GM23338 (cell line): ENCODE data around the gene ANTXR2. TPM values are rescaled to one million over a fixed set of nuclear protein-coding genes. Genes with fewer than 3 reads are reported as not detected.

Source experiments
- ATAC-seq: fragments of 200-7000 bp; cut with Tn5 transposase; 3 replicates; pipeline ENCODE4 v1.9.1; 2020
- DNase-seq: peaks from one replicate; pipeline ENCODE4 v3.0.0-alpha.2; 2015; ENCODE audit warnings: low spot score
- H2AFZ ChIP-seq: fragments of 200-600 bp; sonication (generic); 2 replicates; pipeline ENCODE4 v1.8.0; 2016; ENCODE audit warnings: antibody characterized with exemption, mild to moderate bottlenecking, moderate library complexity
- H3F3A ChIP-seq: fragments of 200-600 bp; sonication (generic); replicated peaks from 2 replicates; pipeline ENCODE4 v1.8.0; 2017; ENCODE audit warnings: antibody characterized with exemption, mixed run types, low read depth
- H3K27ac ChIP-seq: fragments of 200-600 bp; sonication (generic); 2 replicates; pipeline ENCODE4 v1.6.1; 2016; ENCODE audit warnings: low read depth
- H3K27me3 ChIP-seq: fragments of 200-600 bp; sonication (generic); 2 replicates; pipeline ENCODE4 v1.8.0; 2016; ENCODE audit warnings: mild to moderate bottlenecking, mixed run types, moderate library complexity; ENCODE audit not compliant: insufficient read depth
- H3K36me3 ChIP-seq: fragments of 200-600 bp; sonication (generic); 2 replicates; pipeline ENCODE4 v1.8.0; 2016; ENCODE audit warnings: mild to moderate bottlenecking; ENCODE audit not compliant: insufficient read depth
- H3K4me1 ChIP-seq: fragments of 200-600 bp; sonication (generic); 2 replicates; pipeline ENCODE4 v1.8.0; 2016; ENCODE audit warnings: mild to moderate bottlenecking, moderate library complexity; ENCODE audit not compliant: insufficient read depth
- H3K4me2 ChIP-seq: fragments of 200-600 bp; sonication (generic); 2 replicates; pipeline ENCODE4 v1.7.1; 2017; ENCODE audit warnings: mixed run types
- H3K4me3 ChIP-seq: fragments of 200-600 bp; sonication (generic); 2 replicates; pipeline ENCODE4 v1.6.1; 2016; ENCODE audit warnings: mixed run types
- H3K79me2 ChIP-seq: fragments of 200-600 bp; sonication (generic); replicated peaks from 2 replicates; pipeline ENCODE4 v1.8.0; 2017; ENCODE audit warnings: mild to moderate bottlenecking; ENCODE audit not compliant: insufficient read depth
- H3K9me2 ChIP-seq: fragments of 200-600 bp; sonication (generic); 2 replicates; pipeline ENCODE4 v1.8.0; 2017; ENCODE audit not compliant: insufficient read depth
- H4K20me1 ChIP-seq: fragments of 200-600 bp; sonication (generic); replicated peaks from 2 replicates; pipeline ENCODE4 v1.8.0; 2017; ENCODE audit warnings: mild to moderate bottlenecking; ENCODE audit not compliant: insufficient read depth
- H3K27ac Mint-ChIP-seq: 2 replicates; pipeline ENCODE4 v1.8.0; 2020; ENCODE audit warnings: inconsistent platforms, mild to moderate bottlenecking, moderate library complexity, mixed read lengths
- H3K27me3 Mint-ChIP-seq: 3 replicates; pipeline ENCODE4 v1.8.0; 2022; ENCODE audit warnings: low read depth, mild to moderate bottlenecking, moderate library complexity, mixed read lengths, inconsistent platforms; ENCODE audit not compliant: insufficient read depth, poor library complexity
- H3K36me3 Mint-ChIP-seq: 3 replicates; pipeline ENCODE4 v1.8.0; 2021; ENCODE audit warnings: low read depth, mild to moderate bottlenecking, inconsistent platforms, moderate library complexity, mixed read lengths
- H3K4me1 Mint-ChIP-seq: 3 replicates; pipeline ENCODE4 v1.8.0; 2020; ENCODE audit warnings: mild to moderate bottlenecking, inconsistent platforms, mixed read lengths
- H3K4me3 Mint-ChIP-seq: 3 replicates; pipeline ENCODE4 v1.8.0; 2021; ENCODE audit warnings: moderate library complexity, mild to moderate bottlenecking, inconsistent platforms, mixed read lengths
- H3K9me3 Mint-ChIP-seq: 3 replicates; pipeline ENCODE4 v1.8.0; 2020; ENCODE audit warnings: moderate library complexity, mild to moderate bottlenecking, inconsistent platforms, mixed read lengths
- CREB1 ChIP-seq: fragments of 250-450 bp; sonication (Bioruptor Pico); IDR thresholded peaks from 2 replicates; pipeline ENCODE4 v1.5.0; 2020; ENCODE audit warnings: low read depth, mild to moderate bottlenecking, moderate library complexity
- CTCF ChIP-seq, 2 experiments: fragments of 200-600 bp in 1 of 2; sonication (generic) in 1 of 2; conservative IDR thresholded peaks; 2 replicates each; pipeline versions ENCODE4 v1.5.1 to v1.6.1; 2016 to 2017; ENCODE audit warnings: antibody characterized with exemption in 2 of 2, low read depth in 2 of 2, mild to moderate bottlenecking in 2 of 2, moderate library complexity in 1 of 2
- EZH2 ChIP-seq: fragments of 200-600 bp; sonication (generic); IDR thresholded peaks from one replicate; pipeline ENCODE4 v1.8.0; 2017; ENCODE audit warnings: antibody characterized with exemption, mild to moderate bottlenecking, low read depth; ENCODE audit not compliant: unreplicated experiment
- EZH2phosphoT487 ChIP-seq: fragments of 200-600 bp; sonication (generic); IDR thresholded peaks from one replicate; pipeline ENCODE4 v1.8.1; 2018; ENCODE audit warnings: antibody characterized with exemption; ENCODE audit not compliant: unreplicated experiment
- JUNB ChIP-seq: IDR thresholded peaks from one replicate; pipeline ENCODE4 v1.6.1; 2016; ENCODE audit warnings: antibody characterized with exemption; ENCODE audit not compliant: unreplicated experiment
- NANOG ChIP-seq: IDR thresholded peaks from 2 replicates; pipeline ENCODE4 v1.6.1; 2016; ENCODE audit warnings: antibody characterized with exemption, borderline replicate concordance
- REST ChIP-seq: IDR thresholded peaks from one replicate; pipeline ENCODE4 v1.6.1; 2018; ENCODE audit warnings: antibody characterized with exemption; ENCODE audit not compliant: unreplicated experiment
- STAT1 ChIP-seq: IDR thresholded peaks from one replicate; pipeline ENCODE4 v1.6.1; 2016; ENCODE audit warnings: antibody characterized with exemption; ENCODE audit not compliant: unreplicated experiment
- ZNF114 ChIP-seq: fragments of 250-450 bp; sonication (Bioruptor Pico); IDR thresholded peaks from 2 replicates; pipeline ENCODE4 v1.5.0; 2020; ENCODE audit warnings: mild to moderate bottlenecking, moderate library complexity
- ZNF331 ChIP-seq: fragments of 250-450 bp; sonication (Bioruptor Pico); IDR thresholded peaks from 2 replicates; pipeline ENCODE4 v1.5.0; 2020; ENCODE audit warnings: low read depth, mild to moderate bottlenecking, moderate library complexity
- polyA plus RNA-seq: library from polyadenylated mRNA; unstranded; fragments of >200 nt; fragmentation: Nextera tagmentation; extraction: Ambion mirVana; gene quantifications from 2 replicates; pipeline ENCODE4 v1.2.1, GENCODE V29; 2016
- total RNA-seq: library from RNA; depleted of rRNA; stranded (reverse); fragments of >200 nt; shearing (Covaris generic); gene quantifications from 2 replicates; pipeline ENCODE4 v1.2.3, GENCODE V29; 2014
- TF ChIP-seq, protein P1 (sequence below): IDR thresholded peaks from 2 replicates; pipeline ENCODE4 v1.6.1; 2016; ENCODE audit warnings: antibody characterized with exemption

ANTXR2 gene
- total and polyA plus RNA-seq, 2 experiments from 2014 or later: 2.0 to 5.3 TPM

DNA sequence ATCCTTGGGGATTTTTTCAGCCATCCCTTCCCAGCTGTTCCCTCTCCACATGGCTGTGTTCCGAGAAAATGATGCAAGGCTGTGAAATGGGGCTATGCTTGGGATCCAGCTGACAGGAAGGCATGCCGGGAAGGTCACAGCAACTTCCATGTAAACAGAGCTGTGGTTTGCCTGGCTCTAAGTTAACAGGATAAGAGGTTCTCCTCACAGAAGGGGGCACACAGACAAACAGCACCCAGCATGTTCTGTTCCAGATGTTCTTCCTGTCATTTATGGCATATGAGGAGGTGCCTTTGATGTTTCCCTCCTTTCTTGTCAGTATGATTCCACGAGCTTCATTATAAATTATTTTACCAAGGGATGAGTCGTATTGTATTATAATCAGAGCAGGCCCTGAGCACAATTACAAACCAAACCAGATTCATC is 220.7 kb downstream of the ANTXR2 start:
- Mint-ChIP-seq H3K9me3 (no peaks in the 10 kb centered on the region), H3K4me3 (no peak overlapping the region), H3K27me3 (no peaks in the 10 kb centered on the region), H3K4me1 (peaks cover 15% of the 10 kb centered on the region), H3K36me3 (no peaks in the 10 kb centered on the region), H3K27ac (peak overlapping the region; percentile 95)
- no peaks in the 10 kb centered on the region for H3K36me3 ChIP-seq
- H3K27ac ChIP-seq: no peak overlapping the region
- no peaks in the 10 kb centered on the region for H3K79me2 ChIP-seq
- 0 out of 3 replicates have a peak, but pooled peaks have one; percentile 25 for ATAC-seq
- H3K27me3 ChIP-seq: no peaks in the 10 kb centered on the region
- peaks cover 7% of the 10 kb centered on the region; the same call in 1 of the 2 replicates for H3K4me1 ChIP-seq
- no peak overlapping the region for H3K4me3 ChIP-seq
- peak overlapping the region; percentile 61; the same call in 1 of the 2 replicates for H2AFZ ChIP-seq
- no peaks in the 10 kb centered on the region for H4K20me1 ChIP-seq
- TF ChIP-seq STAT1 (no peak), REST (no peak), EZH2 (no peak), JUNB (no peak), EZH2phosphoT487 (no peak), ZNF331 (CRISPR knock-in tag) (no peak), NANOG (no peak)
- H3K4me2 ChIP-seq: no peak overlapping the region
- DNase-seq: peak; percentile 21
- no peaks in the 10 kb centered on the region for H3F3A ChIP-seq
- H3K9me2 ChIP-seq: no peaks in the 10 kb centered on the region

GRCh38 chr4:79851625-79852304 is 221.3 kb downstream of the ANTXR2 start:
- Mint-ChIP-seq H3K27ac (peak overlapping the region; percentile 95), H3K4me1 (peaks cover 15% of the 10 kb centered on the region), H3K4me3 (no peak overlapping the region), H3K9me3 (no peaks in the 10 kb centered on the region), H3K36me3 (no peaks in the 10 kb centered on the region), H3K27me3 (no peaks in the 10 kb centered on the region)
- no peaks in the 10 kb centered on the region for H3F3A ChIP-seq
- no peak overlapping the region for H3K27ac ChIP-seq
- H2AFZ ChIP-seq: peak overlapping the region; percentile 61; the same call in 1 of the 2 replicates
- H3K4me3 ChIP-seq: no peak overlapping the region
- no peaks in the 10 kb centered on the region for H3K9me2 ChIP-seq
- H3K27me3 ChIP-seq: no peaks in the 10 kb centered on the region
- no peak for ATAC-seq
- no peaks in the 10 kb centered on the region for H3K79me2 ChIP-seq
- DNase-seq: no peak
- no peaks in the 10 kb centered on the region for H4K20me1 ChIP-seq
- H3K4me1 ChIP-seq: peaks cover 7% of the 10 kb centered on the region; the same call in 1 of the 2 replicates
- no peaks in the 10 kb centered on the region for H3K36me3 ChIP-seq
- no peak overlapping the region for H3K4me2 ChIP-seq
- no peak for TF ChIP-seq CREB1
- TF ChIP-seq NANOG: no peak
- TF ChIP-seq ZNF331 (CRISPR knock-in tag): no peak
- no peak for TF ChIP-seq CTCF (conservative IDR thresholded peaks at IDR 0.05; ENCODE audit: low read depth in 2 of 2)
- TF ChIP-seq EZH2: no peak
- TF ChIP-seq, protein P1, sequence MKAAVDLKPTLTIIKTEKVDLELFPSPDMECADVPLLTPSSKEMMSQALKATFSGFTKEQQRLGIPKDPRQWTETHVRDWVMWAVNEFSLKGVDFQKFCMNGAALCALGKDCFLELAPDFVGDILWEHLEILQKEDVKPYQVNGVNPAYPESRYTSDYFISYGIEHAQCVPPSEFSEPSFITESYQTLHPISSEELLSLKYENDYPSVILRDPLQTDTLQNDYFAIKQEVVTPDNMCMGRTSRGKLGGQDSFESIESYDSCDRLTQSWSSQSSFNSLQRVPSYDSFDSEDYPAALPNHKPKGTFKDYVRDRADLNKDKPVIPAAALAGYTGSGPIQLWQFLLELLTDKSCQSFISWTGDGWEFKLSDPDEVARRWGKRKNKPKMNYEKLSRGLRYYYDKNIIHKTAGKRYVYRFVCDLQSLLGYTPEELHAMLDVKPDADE: no peak
- no peak for TF ChIP-seq JUNB
- no peak for TF ChIP-seq STAT1
- TF ChIP-seq ZNF114 (CRISPR knock-in tag): no peak
- no peak for TF ChIP-seq REST
